GM23338 (cell line): Measurements from ENCODE around the gene WDHD1. TPM values are rescaled to one million over a fixed set of nuclear protein-coding genes. Genes with fewer than 3 reads are reported as not detected.

ENCODE experiments used
- ATAC-seq: fragments of 200-7000 bp; cut with Tn5 transposase; 3 replicates; pipeline ENCODE4 v1.9.1; 2020
- DNase-seq: peaks from one replicate; pipeline ENCODE4 v3.0.0-alpha.2; 2015; ENCODE audit warnings: low spot score
- H2AFZ ChIP-seq: fragments of 200-600 bp; sonication (generic); 2 replicates; pipeline ENCODE4 v1.8.0; 2016; ENCODE audit warnings: antibody characterized with exemption, mild to moderate bottlenecking, moderate library complexity
- H3F3A ChIP-seq: fragments of 200-600 bp; sonication (generic); replicated peaks from 2 replicates; pipeline ENCODE4 v1.8.0; 2017; ENCODE audit warnings: antibody characterized with exemption, mixed run types, low read depth
- H3K27ac ChIP-seq: fragments of 200-600 bp; sonication (generic); 2 replicates; pipeline ENCODE4 v1.6.1; 2016; ENCODE audit warnings: low read depth
- H3K27me3 ChIP-seq: fragments of 200-600 bp; sonication (generic); 2 replicates; pipeline ENCODE4 v1.8.0; 2016; ENCODE audit warnings: mild to moderate bottlenecking, mixed run types, moderate library complexity; ENCODE audit not compliant: insufficient read depth
- H3K36me3 ChIP-seq: fragments of 200-600 bp; sonication (generic); 2 replicates; pipeline ENCODE4 v1.8.0; 2016; ENCODE audit warnings: mild to moderate bottlenecking; ENCODE audit not compliant: insufficient read depth
- H3K4me1 ChIP-seq: fragments of 200-600 bp; sonication (generic); 2 replicates; pipeline ENCODE4 v1.8.0; 2016; ENCODE audit warnings: mild to moderate bottlenecking, moderate library complexity; ENCODE audit not compliant: insufficient read depth
- H3K4me2 ChIP-seq: fragments of 200-600 bp; sonication (generic); 2 replicates; pipeline ENCODE4 v1.7.1; 2017; ENCODE audit warnings: mixed run types
- H3K4me3 ChIP-seq: fragments of 200-600 bp; sonication (generic); 2 replicates; pipeline ENCODE4 v1.6.1; 2016; ENCODE audit warnings: mixed run types
- H3K79me2 ChIP-seq: fragments of 200-600 bp; sonication (generic); replicated peaks from 2 replicates; pipeline ENCODE4 v1.8.0; 2017; ENCODE audit warnings: mild to moderate bottlenecking; ENCODE audit not compliant: insufficient read depth
- H3K9me2 ChIP-seq: fragments of 200-600 bp; sonication (generic); 2 replicates; pipeline ENCODE4 v1.8.0; 2017; ENCODE audit not compliant: insufficient read depth
- H4K20me1 ChIP-seq: fragments of 200-600 bp; sonication (generic); replicated peaks from 2 replicates; pipeline ENCODE4 v1.8.0; 2017; ENCODE audit warnings: mild to moderate bottlenecking; ENCODE audit not compliant: insufficient read depth
- H3K27ac Mint-ChIP-seq: 2 replicates; pipeline ENCODE4 v1.8.0; 2020; ENCODE audit warnings: inconsistent platforms, mild to moderate bottlenecking, moderate library complexity, mixed read lengths
- H3K27me3 Mint-ChIP-seq: 3 replicates; pipeline ENCODE4 v1.8.0; 2022; ENCODE audit warnings: low read depth, mild to moderate bottlenecking, moderate library complexity, mixed read lengths, inconsistent platforms; ENCODE audit not compliant: insufficient read depth, poor library complexity
- H3K36me3 Mint-ChIP-seq: 3 replicates; pipeline ENCODE4 v1.8.0; 2021; ENCODE audit warnings: low read depth, mild to moderate bottlenecking, inconsistent platforms, moderate library complexity, mixed read lengths
- H3K4me1 Mint-ChIP-seq: 3 replicates; pipeline ENCODE4 v1.8.0; 2020; ENCODE audit warnings: mild to moderate bottlenecking, inconsistent platforms, mixed read lengths
- H3K4me3 Mint-ChIP-seq: 3 replicates; pipeline ENCODE4 v1.8.0; 2021; ENCODE audit warnings: moderate library complexity, mild to moderate bottlenecking, inconsistent platforms, mixed read lengths
- H3K9me3 Mint-ChIP-seq: 3 replicates; pipeline ENCODE4 v1.8.0; 2020; ENCODE audit warnings: moderate library complexity, mild to moderate bottlenecking, inconsistent platforms, mixed read lengths
- ETS1 ChIP-seq: IDR thresholded peaks from 2 replicates; pipeline ENCODE4 v1.6.1; 2016; ENCODE audit warnings: antibody characterized with exemption
- JUNB ChIP-seq: IDR thresholded peaks from one replicate; pipeline ENCODE4 v1.6.1; 2016; ENCODE audit warnings: antibody characterized with exemption; ENCODE audit not compliant: unreplicated experiment
- NANOG ChIP-seq: IDR thresholded peaks from 2 replicates; pipeline ENCODE4 v1.6.1; 2016; ENCODE audit warnings: antibody characterized with exemption, borderline replicate concordance
- POLR2AphosphoS5 ChIP-seq: IDR thresholded peaks from 2 replicates; pipeline ENCODE4 v1.6.1; 2016; ENCODE audit warnings: antibody characterized with exemption, low read depth
- REST ChIP-seq: IDR thresholded peaks from one replicate; pipeline ENCODE4 v1.6.1; 2018; ENCODE audit warnings: antibody characterized with exemption; ENCODE audit not compliant: unreplicated experiment
- ZNF114 ChIP-seq: fragments of 250-450 bp; sonication (Bioruptor Pico); IDR thresholded peaks from 2 replicates; pipeline ENCODE4 v1.5.0; 2020; ENCODE audit warnings: mild to moderate bottlenecking, moderate library complexity
- ZNF331 ChIP-seq: fragments of 250-450 bp; sonication (Bioruptor Pico); IDR thresholded peaks from 2 replicates; pipeline ENCODE4 v1.5.0; 2020; ENCODE audit warnings: low read depth, mild to moderate bottlenecking, moderate library complexity
- ZNF462 ChIP-seq: fragments of 250-450 bp; sonication (Bioruptor Pico); IDR thresholded peaks from 2 replicates; pipeline ENCODE4 v1.5.0; 2020; ENCODE audit warnings: mild to moderate bottlenecking, moderate library complexity
- polyA plus RNA-seq: library from polyadenylated mRNA; unstranded; fragments of >200 nt; fragmentation: Nextera tagmentation; extraction: Ambion mirVana; gene quantifications from 2 replicates; pipeline ENCODE4 v1.2.1, GENCODE V29; 2016
- total RNA-seq: library from RNA; depleted of rRNA; stranded (reverse); fragments of >200 nt; shearing (Covaris generic); gene quantifications from 2 replicates; pipeline ENCODE4 v1.2.3, GENCODE V29; 2014

WDHD1 gene
- total and polyA plus RNA-seq, 2 experiments from 2014 or later = 48.8 to 65.4 TPM

GRCh38 chr14:54931101-54931500, 95.8 kb downstream of the WDHD1 start (continued):
- TF ChIP-seq REST (no peak), ETS1 (no peak), JUNB (no peak), ZNF114 (CRISPR knock-in tag) (no peak)

- H3K27ac ChIP-seq = no peak overlapping the region
- no peaks in the 10 kb centered on the region for H3K36me3 Mint-ChIP-seq
- no peaks in the 10 kb centered on the region for H3K4me1 ChIP-seq
- H3K4me1 Mint-ChIP-seq = no peaks in the 10 kb centered on the region; the same call in 2 of the 3 replicates
- H3K27me3 Mint-ChIP-seq = peaks cover 5% of the 10 kb centered on the region
- DNase-seq (no peak), ATAC-seq (no peak)
- H3K36me3 ChIP-seq = no peaks in the 10 kb centered on the region
- TF ChIP-seq ZNF331 (CRISPR knock-in tag) (no peak), ETS1 (no peak), POLR2AphosphoS5 (no peak), ZNF462 (CRISPR knock-in tag) (no peak), JUNB (no peak), NANOG (no peak)
- no peak overlapping the region for H3K4me2 ChIP-seq
- H3K4me3 ChIP-seq = no peak overlapping the region
- H3K79me2 ChIP-seq = no peaks in the 10 kb centered on the region
- H2AFZ ChIP-seq = no peak overlapping the region
- no peak overlapping the region for H3K4me3 Mint-ChIP-seq
- no peaks in the 10 kb centered on the region for H4K20me1 ChIP-seq
- H3K27ac Mint-ChIP-seq = no peak overlapping the region
- no peaks in the 10 kb centered on the region for H3K27me3 ChIP-seq
- no peaks in the 10 kb centered on the region for H3F3A ChIP-seq
- no peaks in the 10 kb centered on the region for H3K9me3 Mint-ChIP-seq
- H3K9me2 ChIP-seq = no peaks in the 10 kb centered on the region
Measured at GRCh38 chr14:54929556-54929955, 97.3 kb downstream of the WDHD1 start.
